Naive thymus-derived CD4-positive, alpha-beta T cell (primary cell): Measurements from ENCODE around the gene CGB8. TPM values are rescaled to one million over a fixed set of nuclear protein-coding genes. Genes with fewer than 3 reads are reported as not detected.
"Not testable (repeated sequence)": the region's sequence is repeated elsewhere in the genome, so short reads cannot be mapped to it uniquely, and the experiment has no call there.

Experiments
- ATAC-seq: fragments of 150-1000 bp; cut with Tn5 transposase; 2 replicates; pipeline ENCODE4 v1.10.0; 2021; ENCODE audit warnings: mild to moderate bottlenecking, moderate library complexity
- CTCF ChIA-PET: fragments of 350-600 bp; sonication (Branson Sonifier 250); formaldehyde crosslinking; loops from one replicate; lab custom pipeline; 2021; ENCODE audit warnings: antibody characterized with exemption; lab: Charles Lee
- POLR2A ChIA-PET: fragments of 350-600 bp; sonication (Branson Sonifier 250); formaldehyde crosslinking; loops from one replicate; lab custom pipeline; 2021; ENCODE audit warnings: antibody characterized with exemption, inconsistent platforms; lab: Charles Lee
- DNase-seq, 9 donors: peaks; one replicate each; pipeline versions ENCODE4 v3.0.0 to v3.0.0-alpha.2; 2020 to 2022; ENCODE audit warnings: mixed read lengths in 1 of 9
- H3K27ac ChIP-seq: one replicate; pipeline ENCODE4 v1.7.0; 2013; ENCODE audit warnings: mild to moderate bottlenecking, low read depth, low read length, moderate library complexity
- H3K27me3 ChIP-seq, 2 donors: one replicate each; pipeline ENCODE4 v1.7.0; 2013; ENCODE audit warnings: low read length in 2 of 2, mild to moderate bottlenecking in 2 of 2, moderate library complexity in 2 of 2; ENCODE audit not compliant: control insufficient read depth in 2 of 2, insufficient read depth in 2 of 2
- H3K36me3 ChIP-seq, 3 experiments: 1 replicate in 2 of 3; 2 replicates in 1 of 3; pipeline ENCODE4 v1.7.0; 2013; ENCODE audit warnings: low read length in 3 of 3, mild to moderate bottlenecking in 3 of 3, moderate library complexity in 1 of 3; ENCODE audit not compliant: insufficient read depth in 3 of 3, control insufficient read depth in 2 of 3
- H3K4me1 ChIP-seq, 2 donors: one replicate each; pipeline ENCODE4 v1.7.0; 2013; ENCODE audit warnings: low read length in 2 of 2, mild to moderate bottlenecking in 2 of 2, moderate library complexity in 1 of 2; ENCODE audit not compliant: control insufficient read depth in 2 of 2, insufficient read depth in 2 of 2
- H3K4me3 ChIP-seq: 2 replicates; pipeline ENCODE4 v1.7.0; 2013; ENCODE audit warnings: mild to moderate bottlenecking, low read length
- H3K9me3 ChIP-seq, 3 experiments: 1 replicate in 2 of 3; 2 replicates in 1 of 3; pipeline ENCODE4 v1.7.0; 2013; ENCODE audit warnings: low read length in 3 of 3; ENCODE audit not compliant: control insufficient read depth in 2 of 3
- H3K27ac Mint-ChIP-seq, 9 donors: one replicate each; pipeline ENCODE4 v1.8.0; 2020 to 2022; ENCODE audit warnings: mixed read lengths in 9 of 9, mild to moderate bottlenecking in 8 of 9, moderate library complexity in 5 of 9, inconsistent platforms in 2 of 9
- H3K27me3 Mint-ChIP-seq, 5 donors: one replicate each; pipeline ENCODE4 v1.8.0; 2021 to 2022; ENCODE audit warnings: mixed read lengths in 5 of 5, mild to moderate bottlenecking in 1 of 5
- H3K36me3 Mint-ChIP-seq, 5 donors: one replicate each; pipeline ENCODE4 v1.8.0; 2020 to 2022; ENCODE audit warnings: mixed read lengths in 5 of 5, mild to moderate bottlenecking in 3 of 5, inconsistent platforms in 1 of 5
- H3K4me1 Mint-ChIP-seq, 7 donors: one replicate each; pipeline ENCODE4 v1.8.0; 2020 to 2022; ENCODE audit warnings: mixed read lengths in 7 of 7, mild to moderate bottlenecking in 3 of 7, inconsistent platforms in 1 of 7
- H3K4me3 Mint-ChIP-seq, 10 donors: one replicate each; pipeline ENCODE4 v1.8.0; 2020 to 2022; ENCODE audit warnings: mild to moderate bottlenecking in 10 of 10, mixed read lengths in 10 of 10, moderate library complexity in 6 of 10, inconsistent platforms in 2 of 10
- H3K9me3 Mint-ChIP-seq, 11 donors: one replicate each; pipeline ENCODE4 v1.8.0; 2020 to 2022; ENCODE audit warnings: mixed read lengths in 11 of 11, mild to moderate bottlenecking in 4 of 11, inconsistent platforms in 1 of 11, moderate library complexity in 1 of 11
- intact Hi-C, 2 donors: fragments of 100-400 bp; cut with micrococcal nuclease; formaldehyde crosslinking; loops; one replicate each; pipeline ENCODE4 v1.15.1; 2023
- polyA plus RNA-seq, 2 donors: library from polyadenylated mRNA; unstranded; fragments of 300-500 nt; fragmentation: Illumina TruSeq; gene quantifications; one replicate each; pipeline ENCODE4 v1.2.3, GENCODE V29; 2021
- total RNA-seq, 6 experiments: library from RNA in 5 of 6; stranded (reverse) in 5 of 6; gene quantifications; 1 replicate in 5 of 6; 2 replicates in 1 of 6; pipeline ENCODE4 v1.2.3 and lab custom pipeline; 2021 to 2026

Gene CGB8
- total and polyA plus RNA-seq, 7 experiments from 2014 or later: not detected

GRCh38 chr19:49059053-49059452, 10.1 kb upstream of the CGB8 start:
- intact Hi-C loops: loop anchor here in 1 of 2 donors (10.0 kb wide), 1 partner anchor 64 kb away; the partner anchor contains the start of genes GYS1 and RUVBL2

DNA sequence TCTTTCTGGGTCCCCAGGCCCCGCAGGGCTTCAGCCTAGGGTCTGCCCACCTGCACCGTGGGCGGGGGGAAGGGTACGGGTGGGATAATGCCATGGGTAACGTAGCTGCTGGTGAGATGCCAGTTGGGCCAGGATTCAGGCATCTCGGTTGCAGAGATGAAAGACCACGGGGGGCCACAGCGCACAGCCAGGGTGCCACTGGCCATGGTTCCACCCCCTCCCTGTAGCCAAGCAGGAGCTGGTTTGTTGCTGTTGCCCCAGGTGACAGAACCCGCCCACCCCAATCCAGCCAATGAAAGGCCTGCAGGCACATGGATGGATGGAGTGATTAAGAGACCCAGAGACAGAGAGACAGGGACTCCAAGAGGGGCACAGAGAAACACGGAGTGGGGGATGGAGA, 9.7 kb upstream of the CGB8 start:
- Mint-ChIP-seq H3K36me3 (no peaks in the 10 kb centered on the region), H3K4me1 (peaks cover 16 to 19% (median 17%) of the 10 kb centered on the region in 7 donors), H3K4me3 (peak overlapping the region in 6 of 10 donors; percentile 35 to 99 (median 84)), H3K27ac (no peak overlapping the region), H3K27me3 (peaks cover 22 to 72% (median 30%) of the 10 kb centered on the region in 5 donors), H3K9me3 (peaks cover 0 to 1% (median 0%) of the 10 kb centered on the region in 11 donors)
- POLR2A ChIA-PET: no interaction called here
- Histone ChIP-seq H3K27me3 (peaks cover 0 to 10% of the 10 kb centered on the region in 2 donors), H3K9me3 (no peaks in the 10 kb centered on the region), H3K4me1 (peaks cover 11 to 14% of the 10 kb centered on the region in 2 donors), H3K4me3 (no peak overlapping the region), H3K36me3 (no peaks in the 10 kb centered on the region), H3K27ac (no peak overlapping the region)
- CTCF ChIA-PET: no interaction called here
- intact Hi-C loops: loop anchor here in 1 of 2 donors (10.0 kb wide), 1 partner anchor 64 kb away; the partner anchor contains the start of genes GYS1 and RUVBL2
- DNase-seq (no peak), ATAC-seq (no peak)

More at GRCh38 chr19:49059053-49059452, 10.1 kb upstream of the CGB8 start:
- H3K27ac ChIP-seq: no peak overlapping the region
- Mint-ChIP-seq H3K9me3 (no peaks in the 10 kb centered on the region), H3K27me3 (peaks cover 23 to 75% (median 30%) of the 10 kb centered on the region in 5 donors), H3K4me1 (peaks cover 16 to 19% (median 17%) of the 10 kb centered on the region in 7 donors), H3K36me3 (no peaks in the 10 kb centered on the region), H3K4me3 (peak overlapping the region in 5 of 10 donors; percentile 3 to 99 (median 57)), H3K27ac (no peak overlapping the region)
- no peak for ATAC-seq
- peaks cover 11 to 14% of the 10 kb centered on the region in 2 donors for H3K4me1 ChIP-seq
- H3K9me3 ChIP-seq: no peaks in the 10 kb centered on the region
- no peaks in the 10 kb centered on the region for H3K36me3 ChIP-seq
- no peak overlapping the region for H3K4me3 ChIP-seq
- ChIA-PET POLR2A (no interaction called here), CTCF (no interaction called here)
- H3K27me3 ChIP-seq: peaks cover 0 to 10% of the 10 kb centered on the region in 2 donors
- no peak for DNase-seq

- H3K36me3 ChIP-seq: no peaks in the 10 kb centered on the region
- Mint-ChIP-seq H3K4me1 (peaks cover 16 to 19% (median 17%) of the 10 kb centered on the region in 7 donors), H3K36me3 (no peaks in the 10 kb centered on the region), H3K9me3 (peaks cover 0 to 1% (median 0%) of the 10 kb centered on the region in 11 donors), H3K4me3 (peak within 1 kb of the TSS; percentile 67 to 99 (median 87)), H3K27me3 (peaks cover 16 to 63% (median 30%) of the 10 kb centered on the region in 5 donors), H3K27ac (peak within 1 kb of the TSS in 1 of 9 donors; percentile 32)
- ATAC-seq (peak; percentile 15), DNase-seq (peak in 3 of 9 donors; percentile 18 to 57 (median 29))
- H3K4me1 ChIP-seq: peaks cover 11 to 14% of the 10 kb centered on the region in 2 donors
- CTCF ChIA-PET: interaction anchor here (1.1 kb wide), 1 partner anchor 26 kb away, joined by 3 read pairs; no protein-coding TSS in a partner anchor
- peak within 1 kb of the TSS; percentile 62 for H3K4me3 ChIP-seq
- POLR2A ChIA-PET: no interaction called here
- H3K27ac ChIP-seq: no peak within 1 kb of the TSS
- no peaks in the 10 kb centered on the region for H3K9me3 ChIP-seq
- intact Hi-C loops: loop anchor here in 1 of 2 donors (2.0 to 10.0 kb wide), 2 partner anchors 39 to 63 kb away; partner anchors contain the start of genes GYS1 and RUVBL2
- peaks cover 0 to 10% of the 10 kb centered on the region in 2 donors for H3K27me3 ChIP-seq
Measured at GRCh38 chr19:49057636-49058234, 8.8 kb upstream of the CGB8 start, which contains the start of gene CGB7. Gene CGB7, minus strand, starts transcription at chr19:49057749. Its CDS starts 2,374 bp downstream, at chr19:49055375.

DNA sequence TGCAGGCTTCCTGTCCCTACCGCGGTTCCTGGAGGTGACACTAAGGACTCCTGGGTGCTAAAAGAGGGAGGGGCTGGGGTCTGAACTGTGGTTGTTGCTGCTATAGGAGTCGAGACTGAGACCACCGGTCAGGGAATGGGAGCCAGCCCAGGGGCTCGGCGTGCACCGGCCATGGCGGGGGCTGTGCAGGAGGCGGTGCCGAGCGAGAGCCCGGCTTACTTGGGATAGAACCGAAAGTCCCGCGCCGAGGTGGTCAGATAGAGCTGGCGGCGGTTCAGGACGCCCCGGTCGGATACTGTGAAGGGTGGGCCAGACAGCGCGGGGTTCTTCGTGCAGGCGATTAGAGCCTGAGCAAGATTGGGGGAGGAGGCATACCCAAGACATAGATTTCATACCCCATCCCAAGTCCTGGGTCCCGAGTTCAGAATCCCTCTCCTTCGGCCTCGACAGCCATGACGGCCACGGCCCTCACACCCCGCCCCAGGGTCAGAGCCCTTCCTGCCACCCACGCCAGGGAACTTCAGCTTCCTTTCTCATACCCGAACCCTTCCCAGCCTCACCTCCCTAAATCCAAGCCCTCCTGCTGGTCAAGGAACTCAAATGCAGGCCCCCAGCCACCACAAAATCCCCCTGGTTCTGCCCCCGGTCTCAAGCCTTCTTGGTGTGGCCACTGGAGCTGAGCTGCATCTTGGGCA, 8.1 kb upstream of the CGB8 start:
- Histone ChIP-seq H3K4me3 (peak overlapping the region; percentile 62), H3K4me1 (peaks cover 11 to 14% of the 10 kb centered on the region in 2 donors)
- H3K27ac ChIP-seq, POLR2A ChIA-PET, H3K9me3 ChIP-seq, H3K36me3 Mint-ChIP-seq, H3K36me3 ChIP-seq, ATAC-seq, H3K27me3 ChIP-seq, H3K9me3 Mint-ChIP-seq: not testable (repeated sequence)
- Mint-ChIP-seq H3K27me3 (peaks cover 16 to 63% (median 30%) of the 10 kb centered on the region in 5 donors), H3K4me3 (peak overlapping the region; percentile 67 to 99 (median 87)), H3K27ac (peak overlapping the region in 1 of 9 donors; percentile 32), H3K4me1 (peaks cover 16 to 19% (median 17%) of the 10 kb centered on the region in 7 donors)
- intact Hi-C loops: loop anchor here in 1 of 2 donors (2.0 to 10.0 kb wide), 2 partner anchors 38 to 62 kb away; partner anchors contain the start of genes GYS1 and RUVBL2
- CTCF ChIA-PET: interaction anchor here (1.1 kb wide), 1 partner anchor 26 kb away, joined by 3 read pairs; no protein-coding TSS in a partner anchor
- peak in 1 of 9 donors; percentile 19 for DNase-seq

- peaks cover 0 to 10% of the 10 kb centered on the region in 2 donors for H3K27me3 ChIP-seq
- H3K4me3 ChIP-seq: peak overlapping the region; percentile 62
- ATAC-seq (peak; percentile 86), DNase-seq (peak; percentile 33 to 75 (median 45))
- H3K9me3 Mint-ChIP-seq: peaks cover 0 to 1% (median 0%) of the 10 kb centered on the region in 11 donors
- no peaks in the 10 kb centered on the region for H3K36me3 Mint-ChIP-seq
- no peaks in the 10 kb centered on the region for H3K9me3 ChIP-seq
- peaks cover 16 to 19% (median 17%) of the 10 kb centered on the region in 7 donors for H3K4me1 Mint-ChIP-seq
- no peaks in the 10 kb centered on the region for H3K36me3 ChIP-seq
- peak overlapping the region in 2 of 9 donors; percentile 32 to 36 for H3K27ac Mint-ChIP-seq
- H3K27ac ChIP-seq: peak overlapping the region; percentile 45
- ChIA-PET CTCF (interaction anchor here (0.6 to 1.1 kb wide), 2 partner anchors 27 to 56 kb away, joined by 3 read pairs; no protein-coding TSS in a partner anchor), POLR2A (no interaction called here)
- intact Hi-C loops: loop anchor here in 1 of 2 donors (2.0 to 10.0 kb wide), 2 partner anchors 38 to 62 kb away; partner anchors contain the start of genes GYS1 and RUVBL2
- H3K4me1 ChIP-seq: peaks cover 11 to 14% of the 10 kb centered on the region in 2 donors
- peaks cover 16 to 59% (median 30%) of the 10 kb centered on the region in 5 donors for H3K27me3 Mint-ChIP-seq
- peak overlapping the region; percentile 67 to 99 (median 87) for H3K4me3 Mint-ChIP-seq
Measured at GRCh38 chr19:49056101-49056901, 7.4 kb upstream of the CGB8 start.
